Skin epidermis (tissue), 12 donors: ENCODE data around the gene TFF3.

Experiments used
- H3K27ac ChIP-seq, 21 experiments: fragments of 200-600 bp; sonication (generic) in 11 of 21; one replicate each; pipeline ENCODE4 v1.5.0; 2020; ENCODE audit warnings: mild to moderate bottlenecking in 3 of 21, inconsistent platforms in 2 of 21, moderate library complexity in 2 of 21
- H3K4me3 ChIP-seq, 7 experiments: fragments of 200-600 bp; sonication (generic) in 2 of 7; one replicate each; pipeline ENCODE4 v1.5.0; 2020; ENCODE audit warnings: inconsistent platforms in 2 of 7, mild to moderate bottlenecking in 2 of 7, moderate library complexity in 1 of 7

TFF3 gene

GRCh38 chr21:42315296-42315891 lies at the start of gene TFF3:
Gene TFF3 (minus strand): TSS chr21:42315409. CDS start chr21:42315374, 35 bp downstream.
- H3K27ac ChIP-seq: no peak within 1 kb of the TSS
- H3K4me3 ChIP-seq: no peak within 1 kb of the TSS

GRCh38 chr21:42364304-42364865 lies 49.2 kb upstream of the TFF3 start:
- Histone ChIP-seq H3K27ac (no peak overlapping the region), H3K4me3 (no peak overlapping the region)

GRCh38 chr21:42363312-42363711 lies 48.1 kb upstream of the TFF3 start:
- H3K27ac ChIP-seq: no peak overlapping the region
- H3K4me3 ChIP-seq: no peak overlapping the region

GRCh38 chr21:42362700-42363099 lies 47.5 kb upstream of the TFF3 start:
- Histone ChIP-seq H3K4me3 (no peak overlapping the region), H3K27ac (no peak overlapping the region)

- H3K4me3 ChIP-seq: no peak overlapping the region
- H3K27ac ChIP-seq: no peak overlapping the region
Observed at GRCh38 chr21:42362198-42362597, 47.0 kb upstream of the TFF3 start.

- Histone ChIP-seq H3K4me3 (no peak overlapping the region), H3K27ac (no peak overlapping the region)
Observed at GRCh38 chr21:42361286-42361685, 46.1 kb upstream of the TFF3 start.

- no peak overlapping the region for H3K27ac ChIP-seq
- H3K4me3 ChIP-seq: no peak overlapping the region
Observed at GRCh38 chr21:42360317-42360716, 45.1 kb upstream of the TFF3 start.

GRCh38 chr21:42358937-42359336 lies 43.7 kb upstream of the TFF3 start:
- no peak overlapping the region for H3K27ac ChIP-seq
- H3K4me3 ChIP-seq: no peak overlapping the region

- Histone ChIP-seq H3K27ac (no peak overlapping the region), H3K4me3 (no peak overlapping the region)
Observed at GRCh38 chr21:42358261-42358660, 43.1 kb upstream of the TFF3 start.

GRCh38 chr21:42357307-42357706 lies 42.1 kb upstream of the TFF3 start:
- Histone ChIP-seq H3K4me3 (no peak overlapping the region), H3K27ac (no peak overlapping the region)

GRCh38 chr21:42356650-42357049 lies 41.4 kb upstream of the TFF3 start:
- no peak overlapping the region for H3K27ac ChIP-seq
- no peak overlapping the region for H3K4me3 ChIP-seq

GRCh38 chr21:42356046-42356445 lies 40.8 kb upstream of the TFF3 start:
- H3K27ac ChIP-seq: no peak overlapping the region
- no peak overlapping the region for H3K4me3 ChIP-seq

GRCh38 chr21:42353623-42354022 lies 38.4 kb upstream of the TFF3 start:
- no peak overlapping the region for H3K27ac ChIP-seq

GRCh38 chr21:42352441-42353095 lies 37.4 kb upstream of the TFF3 start:
- no peak overlapping the region for H3K4me3 ChIP-seq

More at GRCh38 chr21:42353623-42354022, 38.4 kb upstream of the TFF3 start:
- no peak overlapping the region for H3K4me3 ChIP-seq

GRCh38 chr21:42351626-42352440 lies 36.6 kb upstream of the TFF3 start:
- Histone ChIP-seq H3K4me3 (no peak overlapping the region), H3K27ac (no peak overlapping the region)

More at GRCh38 chr21:42352441-42353095, 37.4 kb upstream of the TFF3 start:
- H3K27ac ChIP-seq: no peak overlapping the region

GRCh38 chr21:42350927-42351426 lies 35.8 kb upstream of the TFF3 start, which contains the start of gene TFF2:
Gene TFF2 (minus strand): TSS chr21:42350994. CDS start chr21:42350957, 37 bp downstream.
- Histone ChIP-seq H3K4me3 (no peak within 1 kb of the TSS), H3K27ac (no peak within 1 kb of the TSS)

GRCh38 chr21:42350318-42350910 lies 35.2 kb upstream of the TFF3 start:
- no peak overlapping the region for H3K4me3 ChIP-seq
- H3K27ac ChIP-seq: no peak overlapping the region

GRCh38 chr21:42349420-42350317 lies 34.5 kb upstream of the TFF3 start:
- Histone ChIP-seq H3K4me3 (no peak overlapping the region), H3K27ac (no peak overlapping the region)

- no peak overlapping the region for H3K4me3 ChIP-seq
Observed at GRCh38 chr21:42348762-42349161, 33.6 kb upstream of the TFF3 start.

More at GRCh38 chr21:42348762-42349161, 33.6 kb upstream of the TFF3 start:
- H3K27ac ChIP-seq: no peak overlapping the region
